NCI-H446 treated with DMSO at 0.1 percent for 48 hours (cell line): ENCODE results near the gene SKAP2.

Experiments used
- DNase-seq: peaks from one replicate; lab custom pipeline; 2025; lab: John Stamatoyannopoulos, UW

The SKAP2 gene

GRCh38 chr7:26664735-26665416, 199.5 kb downstream of the SKAP2 start:
- DNase-seq, result no peak

- DNase-seq, result no peak
These were observed 200.1 kb downstream of the SKAP2 start for GRCh38 chr7:26664274-26664673.

GRCh38 chr7:26663874-26664273, 200.5 kb downstream of the SKAP2 start:
- no peak for DNase-seq

GRCh38 chr7:26662646-26663045, 201.7 kb downstream of the SKAP2 start:
- no peak for DNase-seq

GRCh38 chr7:26659121-26659520, 205.3 kb downstream of the SKAP2 start:
- no peak for DNase-seq

GRCh38 chr7:26658389-26659084, 205.9 kb downstream of the SKAP2 start:
- DNase-seq, result peak; percentile 32

- peak; percentile 59 for DNase-seq
These were observed 206.6 kb downstream of the SKAP2 start for GRCh38 chr7:26657686-26658388.

- no peak for DNase-seq
These were observed 207.2 kb downstream of the SKAP2 start for GRCh38 chr7:26657206-26657641.

- DNase-seq, result no peak
These were observed 207.7 kb downstream of the SKAP2 start for GRCh38 chr7:26656735-26657134.

GRCh38 chr7:26655781-26656180, 208.6 kb downstream of the SKAP2 start:
- DNase-seq, result no peak

GRCh38 chr7:26653430-26654399, 210.7 kb downstream of the SKAP2 start:
- DNase-seq, result no peak

- no peak for DNase-seq
These were observed 211.8 kb downstream of the SKAP2 start for GRCh38 chr7:26652401-26653100.

- DNase-seq, result peak; percentile 11
These were observed 214.3 kb downstream of the SKAP2 start for GRCh38 chr7:26650103-26650502.

- no peak for DNase-seq
These were observed 215.0 kb downstream of the SKAP2 start for GRCh38 chr7:26649388-26649787.

GRCh38 chr7:26648554-26648953, 215.8 kb downstream of the SKAP2 start:
- DNase-seq, result peak; percentile 14

GRCh38 chr7:26646336-26647048, 217.9 kb downstream of the SKAP2 start:
- no peak for DNase-seq

GRCh38 chr7:26645121-26645520, 219.3 kb downstream of the SKAP2 start:
- DNase-seq, result no peak

GRCh38 chr7:26642416-26642815, 222.0 kb downstream of the SKAP2 start:
- no peak for DNase-seq

GRCh38 chr7:26639695-26640094, 224.7 kb downstream of the SKAP2 start:
- DNase-seq, result no peak

- DNase-seq, result no peak
These were observed 225.3 kb downstream of the SKAP2 start for GRCh38 chr7:26639111-26639510.

- no peak for DNase-seq
These were observed 226.2 kb downstream of the SKAP2 start for GRCh38 chr7:26638140-26638539.
